Liver (tissue), 3 donors: ENCODE measurements around the gene TSHR.

Source experiments
- ATF3 ChIP-seq: IDR thresholded peaks from 2 replicates; pipeline ENCODE4 v1.6.1; 2016; ENCODE audit warnings: antibody characterized with exemption
- EGR1 ChIP-seq, 2 donors: IDR thresholded peaks; 2 replicates each; pipeline ENCODE4 v1.6.1; 2016 to 2018; ENCODE audit warnings: antibody characterized with exemption in 2 of 2, low read depth in 2 of 2
- GABPA ChIP-seq, 2 donors: IDR thresholded peaks in 1 of 2; conservative IDR thresholded peaks in 1 of 2; 2 replicates each; pipeline ENCODE4 v1.6.1; 2016; ENCODE audit warnings: antibody characterized with exemption in 2 of 2, mild to moderate bottlenecking in 1 of 2, moderate library complexity in 1 of 2
- HNF4A ChIP-seq, 2 donors: conservative IDR thresholded peaks; 2 replicates each; pipeline ENCODE4 v1.6.1; 2016; ENCODE audit warnings: antibody characterized with exemption in 2 of 2, mild to moderate bottlenecking in 2 of 2
- JUND ChIP-seq, 2 donors: IDR thresholded peaks; 2 replicates each; pipeline ENCODE4 v1.6.1; 2016; ENCODE audit warnings: antibody characterized with exemption in 2 of 2
- MAX ChIP-seq: IDR thresholded peaks from 2 replicates; pipeline ENCODE4 v1.6.1; 2016; ENCODE audit warnings: antibody characterized with exemption
- RAD21 ChIP-seq, 2 donors: IDR thresholded peaks; 2 replicates each; pipeline ENCODE4 v1.6.1; 2016; ENCODE audit warnings: antibody characterized with exemption in 2 of 2, mild to moderate bottlenecking in 2 of 2
- RXRA ChIP-seq, 2 donors: IDR thresholded peaks; 2 replicates each; pipeline ENCODE4 v1.6.1; 2017 to 2018; ENCODE audit warnings: antibody characterized with exemption in 2 of 2, mild to moderate bottlenecking in 1 of 2
- SP1 ChIP-seq: IDR thresholded peaks from 2 replicates; pipeline ENCODE4 v1.6.1; 2018; ENCODE audit warnings: antibody characterized with exemption, mild to moderate bottlenecking
- TAF1 ChIP-seq: conservative IDR thresholded peaks from 2 replicates; pipeline ENCODE4 v1.6.1; 2016; ENCODE audit warnings: antibody characterized with exemption, mild to moderate bottlenecking
- YY1 ChIP-seq: IDR thresholded peaks from 2 replicates; pipeline ENCODE4 v1.6.1; 2016; ENCODE audit warnings: antibody characterized with exemption, mild to moderate bottlenecking
- ZBTB33 ChIP-seq: IDR thresholded peaks from 2 replicates; pipeline ENCODE4 v1.6.1; 2016; ENCODE audit warnings: antibody characterized with exemption
- TF ChIP-seq, protein P1 (sequence below): fragments of 150-350 bp; IDR thresholded peaks from 2 replicates; pipeline ENCODE4 v1.5.1; 2017; ENCODE audit warnings: improper control_type of control experiment, low read depth, low read length; ENCODE audit not compliant: missing input control
- TF ChIP-seq, protein P2 (sequence below): IDR thresholded peaks from 2 replicates; pipeline ENCODE4 v1.6.1; 2016; ENCODE audit warnings: antibody characterized with exemption, mild to moderate bottlenecking
- donor health status: healthy.
- donor health status: healthy.

- TF ChIP-seq RXRA (IDR thresholded peaks at IDR 0.05) (no peak), JUND (IDR thresholded peaks at IDR 0.05) (no peak), RAD21 (IDR thresholded peaks at IDR 0.05) (no peak), ATF3 (no peak), TAF1 (no peak), YY1 (no peak), EGR1 (IDR thresholded peaks at IDR 0.05; ENCODE audit: low read depth in 2 of 2) (no peak), MAX (no peak), ZBTB33 (no peak), SP1 (no peak), HNF4A (conservative IDR thresholded peaks at IDR 0.05) (no peak), GABPA (IDR thresholded peaks at IDR 0.05 in 1 of 2, conservative IDR thresholded peaks at IDR 0.05 in 1 of 2) (no peak)
- TF ChIP-seq, protein P1, sequence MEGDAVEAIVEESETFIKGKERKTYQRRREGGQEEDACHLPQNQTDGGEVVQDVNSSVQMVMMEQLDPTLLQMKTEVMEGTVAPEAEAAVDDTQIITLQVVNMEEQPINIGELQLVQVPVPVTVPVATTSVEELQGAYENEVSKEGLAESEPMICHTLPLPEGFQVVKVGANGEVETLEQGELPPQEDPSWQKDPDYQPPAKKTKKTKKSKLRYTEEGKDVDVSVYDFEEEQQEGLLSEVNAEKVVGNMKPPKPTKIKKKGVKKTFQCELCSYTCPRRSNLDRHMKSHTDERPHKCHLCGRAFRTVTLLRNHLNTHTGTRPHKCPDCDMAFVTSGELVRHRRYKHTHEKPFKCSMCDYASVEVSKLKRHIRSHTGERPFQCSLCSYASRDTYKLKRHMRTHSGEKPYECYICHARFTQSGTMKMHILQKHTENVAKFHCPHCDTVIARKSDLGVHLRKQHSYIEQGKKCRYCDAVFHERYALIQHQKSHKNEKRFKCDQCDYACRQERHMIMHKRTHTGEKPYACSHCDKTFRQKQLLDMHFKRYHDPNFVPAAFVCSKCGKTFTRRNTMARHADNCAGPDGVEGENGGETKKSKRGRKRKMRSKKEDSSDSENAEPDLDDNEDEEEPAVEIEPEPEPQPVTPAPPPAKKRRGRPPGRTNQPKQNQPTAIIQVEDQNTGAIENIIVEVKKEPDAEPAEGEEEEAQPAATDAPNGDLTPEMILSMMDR = no peak
- TF ChIP-seq, protein P2, sequence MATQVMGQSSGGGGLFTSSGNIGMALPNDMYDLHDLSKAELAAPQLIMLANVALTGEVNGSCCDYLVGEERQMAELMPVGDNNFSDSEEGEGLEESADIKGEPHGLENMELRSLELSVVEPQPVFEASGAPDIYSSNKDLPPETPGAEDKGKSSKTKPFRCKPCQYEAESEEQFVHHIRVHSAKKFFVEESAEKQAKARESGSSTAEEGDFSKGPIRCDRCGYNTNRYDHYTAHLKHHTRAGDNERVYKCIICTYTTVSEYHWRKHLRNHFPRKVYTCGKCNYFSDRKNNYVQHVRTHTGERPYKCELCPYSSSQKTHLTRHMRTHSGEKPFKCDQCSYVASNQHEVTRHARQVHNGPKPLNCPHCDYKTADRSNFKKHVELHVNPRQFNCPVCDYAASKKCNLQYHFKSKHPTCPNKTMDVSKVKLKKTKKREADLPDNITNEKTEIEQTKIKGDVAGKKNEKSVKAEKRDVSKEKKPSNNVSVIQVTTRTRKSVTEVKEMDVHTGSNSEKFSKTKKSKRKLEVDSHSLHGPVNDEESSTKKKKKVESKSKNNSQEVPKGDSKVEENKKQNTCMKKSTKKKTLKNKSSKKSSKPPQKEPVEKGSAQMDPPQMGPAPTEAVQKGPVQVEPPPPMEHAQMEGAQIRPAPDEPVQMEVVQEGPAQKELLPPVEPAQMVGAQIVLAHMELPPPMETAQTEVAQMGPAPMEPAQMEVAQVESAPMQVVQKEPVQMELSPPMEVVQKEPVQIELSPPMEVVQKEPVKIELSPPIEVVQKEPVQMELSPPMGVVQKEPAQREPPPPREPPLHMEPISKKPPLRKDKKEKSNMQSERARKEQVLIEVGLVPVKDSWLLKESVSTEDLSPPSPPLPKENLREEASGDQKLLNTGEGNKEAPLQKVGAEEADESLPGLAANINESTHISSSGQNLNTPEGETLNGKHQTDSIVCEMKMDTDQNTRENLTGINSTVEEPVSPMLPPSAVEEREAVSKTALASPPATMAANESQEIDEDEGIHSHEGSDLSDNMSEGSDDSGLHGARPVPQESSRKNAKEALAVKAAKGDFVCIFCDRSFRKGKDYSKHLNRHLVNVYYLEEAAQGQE = no peak
These were observed 25.7 kb downstream of the TSHR start for GRCh38 chr14:80981156-80981555.
